Parathyroid adenoma (tissue), 2 donors: ENCODE measurements around the gene PRR7.

Experiments used
- H2AFZ ChIP-seq: fragments of 300-600 bp; sonication (generic); one replicate; pipeline ENCODE4 v1.7.0; 2017; ENCODE audit warnings: antibody characterized with exemption, mild to moderate bottlenecking
- H3K27ac ChIP-seq: fragments of 300-600 bp; sonication (generic); one replicate; pipeline ENCODE4 v1.7.0; 2017
- H3K27me3 ChIP-seq: fragments of 300-600 bp; sonication (generic); one replicate; pipeline ENCODE4 v1.7.0; 2017; ENCODE audit warnings: low read length; ENCODE audit not compliant: control insufficient read depth, insufficient read depth
- H3K36me3 ChIP-seq: fragments of 300-600 bp; sonication (generic); one replicate; pipeline ENCODE4 v1.7.0; 2017; ENCODE audit warnings: low read length; ENCODE audit not compliant: control insufficient read depth, insufficient read depth
- H3K4me1 ChIP-seq: fragments of 300-600 bp; sonication (generic); one replicate; pipeline ENCODE4 v1.7.0; 2017; ENCODE audit warnings: control low read depth
- H3K4me2 ChIP-seq: fragments of 300-600 bp; sonication (generic); one replicate; pipeline ENCODE4 v1.7.0; 2017; ENCODE audit warnings: low read length
- H3K4me3 ChIP-seq: fragments of 300-600 bp; sonication (generic); one replicate; pipeline ENCODE4 v1.7.0; 2017; ENCODE audit warnings: low read depth, low read length
- H3K79me2 ChIP-seq: fragments of 300-600 bp; sonication (generic); one replicate; pipeline ENCODE4 v1.7.0; 2017; ENCODE audit warnings: control low read depth
- H3K9ac ChIP-seq: fragments of 300-600 bp; sonication (generic); one replicate; pipeline ENCODE4 v1.7.0; 2017; ENCODE audit warnings: mild to moderate bottlenecking
- H3K9me3 ChIP-seq: fragments of 300-600 bp; sonication (generic); one replicate; pipeline ENCODE4 v1.7.0; 2017; ENCODE audit warnings: low read length; ENCODE audit not compliant: control insufficient read depth
- TF ChIP-seq, protein P1 (sequence below): fragments of 300-600 bp; sonication (generic); IDR thresholded peaks from one replicate; pipeline ENCODE4 v1.7.0; 2017; ENCODE audit warnings: antibody characterized with exemption, mild to moderate bottlenecking
- donor health status: primary hyperparathyroidism.

PRR7 gene

DNA sequence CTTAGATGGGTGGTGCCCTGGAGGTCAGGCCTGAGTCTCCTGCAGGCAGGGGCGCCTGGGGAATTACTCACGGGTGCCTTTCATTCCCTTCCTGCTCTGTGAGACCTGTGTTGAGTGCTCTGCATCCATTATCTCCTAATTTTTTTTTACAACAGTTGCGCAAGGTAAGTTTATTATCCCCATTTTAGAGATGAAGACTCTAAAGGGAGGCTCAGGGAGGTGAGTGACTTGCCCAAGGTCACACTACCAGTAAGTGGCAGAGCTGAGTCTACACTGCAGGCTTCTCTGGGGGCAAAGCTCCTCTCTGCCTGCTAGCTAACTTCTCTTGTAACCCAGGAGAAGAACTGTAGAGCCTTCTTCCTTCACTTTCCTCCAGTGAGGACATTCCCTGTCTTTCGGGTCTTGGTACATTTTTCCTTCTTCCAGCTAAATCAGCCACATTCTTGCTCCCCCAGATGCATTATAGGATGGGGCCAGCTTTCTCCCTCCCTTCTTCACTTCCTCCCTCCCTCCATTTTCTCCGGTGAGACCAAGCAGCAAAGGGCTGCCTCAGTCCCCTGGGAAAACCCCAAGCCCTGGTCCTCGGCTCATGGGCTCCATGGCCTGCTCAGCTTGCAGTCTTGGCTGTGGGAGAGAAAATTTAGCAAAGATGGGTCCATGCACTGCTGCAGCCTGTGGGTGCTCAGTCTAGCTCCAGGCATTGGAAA, 1.8 kb downstream of the PRR7 start:
- Histone ChIP-seq H3K27ac (no peak overlapping the region), H3K9ac (no peak overlapping the region)
- TF ChIP-seq, protein P1, sequence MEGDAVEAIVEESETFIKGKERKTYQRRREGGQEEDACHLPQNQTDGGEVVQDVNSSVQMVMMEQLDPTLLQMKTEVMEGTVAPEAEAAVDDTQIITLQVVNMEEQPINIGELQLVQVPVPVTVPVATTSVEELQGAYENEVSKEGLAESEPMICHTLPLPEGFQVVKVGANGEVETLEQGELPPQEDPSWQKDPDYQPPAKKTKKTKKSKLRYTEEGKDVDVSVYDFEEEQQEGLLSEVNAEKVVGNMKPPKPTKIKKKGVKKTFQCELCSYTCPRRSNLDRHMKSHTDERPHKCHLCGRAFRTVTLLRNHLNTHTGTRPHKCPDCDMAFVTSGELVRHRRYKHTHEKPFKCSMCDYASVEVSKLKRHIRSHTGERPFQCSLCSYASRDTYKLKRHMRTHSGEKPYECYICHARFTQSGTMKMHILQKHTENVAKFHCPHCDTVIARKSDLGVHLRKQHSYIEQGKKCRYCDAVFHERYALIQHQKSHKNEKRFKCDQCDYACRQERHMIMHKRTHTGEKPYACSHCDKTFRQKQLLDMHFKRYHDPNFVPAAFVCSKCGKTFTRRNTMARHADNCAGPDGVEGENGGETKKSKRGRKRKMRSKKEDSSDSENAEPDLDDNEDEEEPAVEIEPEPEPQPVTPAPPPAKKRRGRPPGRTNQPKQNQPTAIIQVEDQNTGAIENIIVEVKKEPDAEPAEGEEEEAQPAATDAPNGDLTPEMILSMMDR: no peak

GRCh38 chr5:177449140-177450061, 2.8 kb downstream of the PRR7 start:
- Histone ChIP-seq H3K4me1 (peaks cover 16% of the 10 kb centered on the region), H3K4me2 (no peak overlapping the region), H3K36me3 (no peaks in the 10 kb centered on the region), H3K9ac (no peak overlapping the region), H3K79me2 (no peaks in the 10 kb centered on the region), H2AFZ (no peak overlapping the region), H3K4me3 (no peak overlapping the region), H3K27me3 (peaks cover 4% of the 10 kb centered on the region), H3K27ac (no peak overlapping the region), H3K9me3 (no peaks in the 10 kb centered on the region)
- TF ChIP-seq, protein P1: no peak

More for the DNA sequence above, 1.8 kb downstream of the PRR7 start:
- Histone ChIP-seq H3K4me3 (no peak overlapping the region), H2AFZ (no peak overlapping the region), H3K79me2 (no peaks in the 10 kb centered on the region), H3K9me3 (no peaks in the 10 kb centered on the region), H3K27me3 (no peaks in the 10 kb centered on the region), H3K4me1 (peaks cover 8% of the 10 kb centered on the region), H3K4me2 (peak overlapping the region; percentile 42), H3K36me3 (no peaks in the 10 kb centered on the region)

DNA sequence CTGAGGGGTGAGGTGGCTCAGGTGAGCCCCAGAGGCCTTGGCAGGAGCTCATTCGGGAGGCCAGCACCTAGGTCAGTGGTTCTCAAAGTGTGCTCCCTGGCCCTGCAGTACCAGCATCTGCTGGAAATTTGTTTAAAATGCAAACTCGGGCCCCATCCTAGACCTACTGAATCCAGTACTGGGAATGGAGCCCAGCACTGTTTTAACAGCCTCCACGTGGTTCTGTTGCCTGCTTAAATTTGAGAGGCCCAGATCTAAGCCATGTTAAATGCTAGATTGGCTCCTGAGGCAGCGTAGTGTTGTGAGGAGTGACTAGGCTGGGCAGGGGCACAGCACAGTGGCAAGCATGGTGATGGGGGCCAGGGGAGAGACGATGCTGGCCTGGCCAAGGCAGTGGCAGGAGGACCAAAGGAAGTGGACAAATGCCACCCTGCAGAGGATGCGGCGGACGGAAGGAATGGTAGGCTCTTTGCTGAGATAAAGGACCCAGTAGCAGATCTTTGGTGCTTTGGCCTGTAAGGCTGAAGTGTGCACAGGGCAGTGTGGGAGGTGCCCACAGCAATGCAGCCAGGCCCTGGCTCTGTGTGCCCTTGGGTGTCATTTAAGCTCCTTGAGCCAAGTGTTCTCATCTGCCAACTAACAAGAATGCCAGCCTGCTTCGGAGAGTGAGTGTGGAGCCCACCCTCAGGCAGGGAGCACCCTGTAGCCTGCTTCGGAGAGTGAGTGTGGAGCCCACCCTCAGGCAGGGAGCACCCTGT, 4.2 kb downstream of the PRR7 start:
- Histone ChIP-seq H3K4me1 (peaks cover 16% of the 10 kb centered on the region), H3K79me2 (no peaks in the 10 kb centered on the region), H3K9me3 (no peaks in the 10 kb centered on the region)

GRCh38 chr5:177452688-177453638, 6.3 kb downstream of the PRR7 start:
- Histone ChIP-seq H3K9me3 (no peaks in the 10 kb centered on the region), H3K27me3 (peaks cover 4% of the 10 kb centered on the region), H2AFZ (no peak overlapping the region), H3K79me2 (no peaks in the 10 kb centered on the region), H3K4me3 (no peak overlapping the region), H3K4me2 (no peak overlapping the region), H3K36me3 (no peaks in the 10 kb centered on the region), H3K27ac (no peak overlapping the region), H3K9ac (no peak overlapping the region), H3K4me1 (peaks cover 8% of the 10 kb centered on the region)
- TF ChIP-seq, protein P1: no peak

More for the DNA sequence above, 4.2 kb downstream of the PRR7 start:
- no peak overlapping the region for H3K4me2 ChIP-seq
- no peaks in the 10 kb centered on the region for H3K36me3 ChIP-seq
- TF ChIP-seq, protein P1: no peak
- peaks cover 4% of the 10 kb centered on the region for H3K27me3 ChIP-seq
- H3K4me3 ChIP-seq: no peak overlapping the region
- no peak overlapping the region for H2AFZ ChIP-seq
- H3K9ac ChIP-seq: no peak overlapping the region
- H3K27ac ChIP-seq: no peak overlapping the region
